ENCODE data around the gene ACTR2.
"Not testable (repeated sequence)": the region's sequence is repeated elsewhere in the genome, so short reads cannot be mapped to it uniquely, and the experiment has no call there.

The ACTR2 gene

GRCh38 chr2:65227456-65228262 is at the start of gene ACTR2:
TSS of gene ACTR2 (plus strand) at chr2:65227831. CDS start at chr2:65227910, 79 bp downstream.
- DNase-seq, result peak; percentile 99
- in situ Hi-C loops (cut with MboI; ENCODE audit: low pct_unique_long_range_greater_than_20kb, low sequenced_read_pairs), result no loop called here

GRCh38 chr2:65182570-65182969 is 45.1 kb upstream of the ACTR2 start:
- DNase-seq, result no peak
- in situ Hi-C loops (cut with MboI; ENCODE audit: low pct_unique_long_range_greater_than_20kb, low sequenced_read_pairs), result no loop called here

GRCh38 chr2:65183406-65183805 is 44.2 kb upstream of the ACTR2 start:
- DNase-seq; in situ Hi-C loops (cut with MboI; ENCODE audit: low pct_unique_long_range_greater_than_20kb, low sequenced_read_pairs): not testable (repeated sequence)

GRCh38 chr2:65185012-65185411 is 42.6 kb upstream of the ACTR2 start:
- in situ Hi-C loops (cut with MboI; ENCODE audit: low pct_unique_long_range_greater_than_20kb, low sequenced_read_pairs), result no loop called here

GRCh38 chr2:65186093-65186868 is 41.4 kb upstream of the ACTR2 start:
- no peak for DNase-seq
- in situ Hi-C loops (cut with MboI; ENCODE audit: low pct_unique_long_range_greater_than_20kb, low sequenced_read_pairs), result no loop called here

More at GRCh38 chr2:65185012-65185411, 42.6 kb upstream of the ACTR2 start:
- DNase-seq, result no peak

GRCh38 chr2:65186872-65187851 is 40.5 kb upstream of the ACTR2 start:
- peak; percentile 89 for DNase-seq
- in situ Hi-C loops (cut with MboI; ENCODE audit: low pct_unique_long_range_greater_than_20kb, low sequenced_read_pairs), result no loop called here

- in situ Hi-C loops (cut with MboI; ENCODE audit: low pct_unique_long_range_greater_than_20kb, low sequenced_read_pairs), result no loop called here
These were observed 34.2 kb upstream of the ACTR2 start for GRCh38 chr2:65193446-65193845.

GRCh38 chr2:65198737-65199136 is 28.9 kb upstream of the ACTR2 start:
- DNase-seq, result no peak
- in situ Hi-C loops (cut with MboI; ENCODE audit: low pct_unique_long_range_greater_than_20kb, low sequenced_read_pairs), result no loop called here

More at GRCh38 chr2:65193446-65193845, 34.2 kb upstream of the ACTR2 start:
- DNase-seq, result no peak

- in situ Hi-C loops (cut with MboI; ENCODE audit: low pct_unique_long_range_greater_than_20kb, low sequenced_read_pairs), result no loop called here
- no peak for DNase-seq
These were observed 28.5 kb upstream of the ACTR2 start for GRCh38 chr2:65199166-65199565.

GRCh38 chr2:65199891-65200290 is 27.7 kb upstream of the ACTR2 start:
- no peak for DNase-seq
- in situ Hi-C loops (cut with MboI; ENCODE audit: low pct_unique_long_range_greater_than_20kb, low sequenced_read_pairs), result no loop called here

GRCh38 chr2:65204461-65205210 is 23.0 kb upstream of the ACTR2 start:
- no peak for DNase-seq
- in situ Hi-C loops (cut with MboI; ENCODE audit: low pct_unique_long_range_greater_than_20kb, low sequenced_read_pairs), result no loop called here

GRCh38 chr2:65212115-65212514 is 15.5 kb upstream of the ACTR2 start:
- in situ Hi-C loops (cut with MboI; ENCODE audit: low pct_unique_long_range_greater_than_20kb, low sequenced_read_pairs), result no loop called here
- no peak for DNase-seq

GRCh38 chr2:65212619-65213018 is 15.0 kb upstream of the ACTR2 start:
- in situ Hi-C loops (cut with MboI; ENCODE audit: low pct_unique_long_range_greater_than_20kb, low sequenced_read_pairs), result no loop called here
- DNase-seq, result no peak

- no peak for DNase-seq
- in situ Hi-C loops (cut with MboI; ENCODE audit: low pct_unique_long_range_greater_than_20kb, low sequenced_read_pairs), result no loop called here
These were observed 14.6 kb upstream of the ACTR2 start for GRCh38 chr2:65213035-65213434.

GRCh38 chr2:65214361-65214760 is 13.3 kb upstream of the ACTR2 start:
- in situ Hi-C loops (cut with MboI; ENCODE audit: low pct_unique_long_range_greater_than_20kb, low sequenced_read_pairs), result no loop called here
- no peak for DNase-seq

GRCh38 chr2:65214843-65215242 is 12.8 kb upstream of the ACTR2 start:
- no peak for DNase-seq
- in situ Hi-C loops (cut with MboI; ENCODE audit: low pct_unique_long_range_greater_than_20kb, low sequenced_read_pairs), result no loop called here

- peak; percentile 45 for DNase-seq
- in situ Hi-C loops (cut with MboI; ENCODE audit: low pct_unique_long_range_greater_than_20kb, low sequenced_read_pairs), result no loop called here
These were observed 11.7 kb upstream of the ACTR2 start for GRCh38 chr2:65215946-65216345.

GRCh38 chr2:65220432-65221131 is 7.0 kb upstream of the ACTR2 start:
- in situ Hi-C loops (cut with MboI; ENCODE audit: low pct_unique_long_range_greater_than_20kb, low sequenced_read_pairs), result no loop called here
- no peak for DNase-seq

Data from KBM-7 (cell line).